ENCODE measurements around the gene NRG3. TPM values are rescaled to one million over a fixed set of nuclear protein-coding genes. Genes with fewer than 3 reads are reported as not detected.

The NRG3 gene
- total and polyA plus RNA-seq, 2 of the 8 experiments (the other 6 are each of a cell fraction or from before 2014, with no cell fraction given): 4.2 to 5.0 TPM

DNA sequence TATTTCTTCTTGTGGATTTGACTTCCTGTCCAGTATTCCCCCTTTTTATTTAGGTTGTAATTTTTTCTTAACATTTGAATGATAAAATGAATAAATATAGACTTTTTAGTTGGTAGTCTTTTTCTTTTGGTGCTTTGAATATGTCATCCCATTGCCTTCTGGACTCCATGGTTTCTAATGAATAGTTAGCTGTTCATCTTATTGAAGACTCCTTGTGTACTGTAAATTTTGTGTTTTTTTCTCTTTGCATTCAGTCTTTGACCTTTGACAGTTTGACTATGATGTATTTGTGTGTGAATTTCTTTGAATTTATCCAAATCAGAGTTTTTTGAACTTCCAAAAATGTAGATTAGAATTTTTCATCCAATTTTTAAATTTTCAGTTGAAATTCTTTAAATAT is 554.3 kb downstream of the NRG3 start (continued):
- TF ChIP-seq KDM1A (IDR thresholded peaks at IDR 0.05; ENCODE audit: borderline replicate concordance, low read length): no peak
- TF ChIP-seq ASH2L (IDR thresholded peaks at IDR 0.05; ENCODE audit: low read length): no peak
- TF ChIP-seq, protein P1, sequence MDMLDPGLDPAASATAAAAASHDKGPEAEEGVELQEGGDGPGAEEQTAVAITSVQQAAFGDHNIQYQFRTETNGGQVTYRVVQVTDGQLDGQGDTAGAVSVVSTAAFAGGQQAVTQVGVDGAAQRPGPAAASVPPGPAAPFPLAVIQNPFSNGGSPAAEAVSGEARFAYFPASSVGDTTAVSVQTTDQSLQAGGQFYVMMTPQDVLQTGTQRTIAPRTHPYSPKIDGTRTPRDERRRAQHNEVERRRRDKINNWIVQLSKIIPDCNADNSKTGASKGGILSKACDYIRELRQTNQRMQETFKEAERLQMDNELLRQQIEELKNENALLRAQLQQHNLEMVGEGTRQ (IDR thresholded peaks at IDR 0.05; ENCODE audit: low read length): no peak
- TF ChIP-seq, protein P2, sequence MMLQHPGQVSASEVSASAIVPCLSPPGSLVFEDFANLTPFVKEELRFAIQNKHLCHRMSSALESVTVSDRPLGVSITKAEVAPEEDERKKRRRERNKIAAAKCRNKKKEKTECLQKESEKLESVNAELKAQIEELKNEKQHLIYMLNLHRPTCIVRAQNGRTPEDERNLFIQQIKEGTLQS (IDR thresholded peaks at IDR 0.05; ENCODE audit: insufficient read depth, low read depth, low read length): no peak
